Measurements from ENCODE around the gene GPC4. TPM values are rescaled to one million over a fixed set of nuclear protein-coding genes. Genes with fewer than 3 reads are reported as not detected.

Gene GPC4
- total and polyA plus RNA-seq, 8 donors, result 34.4 to 66.8 (median 56.6) TPM

GRCh38 chrX:133369065-133369464 lies 46.2 kb downstream of the GPC4 start:
- TF ChIP-seq CTCF (IDR thresholded peaks at IDR 0.05), result no peak
- H3K4me3 ChIP-seq, result no peak overlapping the region
- intact Hi-C loops (cut with DNase I), result no loop called here
- H3K9me3 ChIP-seq, result no peaks in the 10 kb centered on the region
- DNase-seq, result no peak
- H3K36me3 ChIP-seq, result no peaks in the 10 kb centered on the region
- H3K27ac ChIP-seq, result no peak overlapping the region
- no peaks in the 10 kb centered on the region for H3K4me1 ChIP-seq
- H3K27me3 ChIP-seq, result no peaks in the 10 kb centered on the region
- ATAC-seq, result no peak

GRCh38 chrX:133366735-133367134 lies 48.6 kb downstream of the GPC4 start:
- ATAC-seq, result no peak
- DNase-seq, result no peak
- no peak for TF ChIP-seq CTCF (IDR thresholded peaks at IDR 0.05)
- intact Hi-C loops (cut with DNase I), result no loop called here
- H3K9me3 ChIP-seq, result no peaks in the 10 kb centered on the region
- H3K4me1 ChIP-seq, result no peaks in the 10 kb centered on the region
- H3K27ac ChIP-seq, result no peak overlapping the region
- H3K27me3 ChIP-seq, result no peaks in the 10 kb centered on the region
- no peaks in the 10 kb centered on the region for H3K36me3 ChIP-seq
- no peak overlapping the region for H3K4me3 ChIP-seq

- no peaks in the 10 kb centered on the region for H3K36me3 ChIP-seq
- intact Hi-C loops (cut with DNase I), result no loop called here
- H3K4me1 ChIP-seq, result no peaks in the 10 kb centered on the region
- DNase-seq (no peak), ATAC-seq (peak; percentile 48)
- H3K27me3 ChIP-seq, result no peaks in the 10 kb centered on the region
- no peak overlapping the region for H3K27ac ChIP-seq
- no peak overlapping the region for H3K4me3 ChIP-seq
- no peaks in the 10 kb centered on the region for H3K9me3 ChIP-seq
- no peak for TF ChIP-seq CTCF (IDR thresholded peaks at IDR 0.05)
Measured at GRCh38 chrX:133365871-133366611, 49.2 kb downstream of the GPC4 start.

GRCh38 chrX:133364865-133365264 lies 50.4 kb downstream of the GPC4 start:
- TF ChIP-seq CTCF (IDR thresholded peaks at IDR 0.05), result no peak
- intact Hi-C loops (cut with DNase I), result no loop called here
- Histone ChIP-seq H3K36me3 (no peaks in the 10 kb centered on the region), H3K27me3 (no peaks in the 10 kb centered on the region), H3K9me3 (no peaks in the 10 kb centered on the region), H3K4me3 (no peak overlapping the region), H3K27ac (no peak overlapping the region), H3K4me1 (no peaks in the 10 kb centered on the region)
- no peak for ATAC-seq
- DNase-seq, result no peak

GRCh38 chrX:133364196-133364595 lies 51.1 kb downstream of the GPC4 start:
- intact Hi-C loops (cut with DNase I), result no loop called here
- peak in 1 of 4 donors; percentile 37 for DNase-seq
- Histone ChIP-seq H3K27ac (peak overlapping the region in 1 of 2 donors; percentile 29), H3K36me3 (no peaks in the 10 kb centered on the region), H3K4me1 (no peaks in the 10 kb centered on the region), H3K27me3 (no peaks in the 10 kb centered on the region), H3K9me3 (no peaks in the 10 kb centered on the region), H3K4me3 (no peak overlapping the region)
- no peak for TF ChIP-seq CTCF (IDR thresholded peaks at IDR 0.05)
- ATAC-seq, result no peak

Measured in left lung (tissue), 10 donors.